ENCODE data around the gene FBXL14.

FBXL14 gene

DNA sequence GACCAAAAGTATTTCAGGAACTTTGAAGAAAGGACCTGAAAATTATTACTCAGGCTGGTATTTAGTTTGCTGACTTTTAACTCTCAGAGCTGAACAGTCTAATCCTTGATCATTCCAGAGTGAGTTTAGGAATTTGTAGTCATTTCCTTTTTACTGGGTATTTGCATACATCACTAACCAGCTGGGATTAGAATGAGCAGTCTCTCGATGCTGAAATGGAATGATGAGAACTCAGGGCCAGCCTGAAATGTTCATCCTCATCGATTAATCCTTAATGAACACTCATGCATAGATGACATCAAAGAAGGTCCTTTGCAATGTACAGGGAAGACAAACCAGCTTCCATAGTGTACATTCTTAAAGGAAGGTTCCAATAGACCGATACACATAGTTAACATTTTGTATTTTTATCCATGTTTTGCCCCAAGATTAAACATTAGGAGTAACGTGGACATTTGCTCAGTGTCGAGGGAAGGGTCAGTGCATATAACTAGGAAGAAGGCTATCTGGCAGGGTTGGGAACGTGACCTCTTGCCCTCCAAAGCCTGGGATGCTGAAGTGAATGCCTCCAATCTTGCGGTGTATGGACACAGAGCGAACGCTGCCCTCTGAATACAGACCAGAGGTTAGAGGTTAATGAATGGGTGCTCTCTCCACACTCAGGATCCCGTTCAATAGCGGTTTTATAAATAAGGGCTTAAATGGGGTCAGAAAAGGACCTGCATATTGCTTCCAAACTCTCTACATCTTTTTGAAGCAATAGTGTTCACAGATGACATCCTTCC is 14.5 kb downstream of the FBXL14 start:
- no peak overlapping the region for H3K4me3 ChIP-seq (ENCODE audit: low read length)
- 89% methylated on average over 11 of the region's 11 CpGs for WGBS
- H3K9me3 ChIP-seq (ENCODE audit: insufficient read depth, low read depth, low read length): no peaks in the 10 kb centered on the region

GRCh38 chr12:1576410-1577241 is 17.8 kb downstream of the FBXL14 start:
- Histone ChIP-seq H3K36me3 (ENCODE audit: insufficient read depth, low read length) (no peaks in the 10 kb centered on the region), H3K27me3 (ENCODE audit: insufficient read depth, low read length) (no peaks in the 10 kb centered on the region), H3K4me3 (ENCODE audit: low read length) (no peak overlapping the region), H3K9me3 (ENCODE audit: insufficient read depth, low read depth, low read length) (no peaks in the 10 kb centered on the region), H3K27ac (ENCODE audit: low read depth, low read length) (no peak overlapping the region), H3K9ac (ENCODE audit: low read depth, low read length) (no peak overlapping the region), H3K4me1 (ENCODE audit: insufficient read depth, low read length) (no peaks in the 10 kb centered on the region; the same call in 1 of the 2 replicates)
- WGBS: 85% methylated on average over 21 of the region's 21 CpGs

More for the DNA sequence above, 14.5 kb downstream of the FBXL14 start:
- no peak overlapping the region for H3K9ac ChIP-seq (ENCODE audit: low read depth, low read length)
- H3K36me3 ChIP-seq (ENCODE audit: insufficient read depth, low read length): no peaks in the 10 kb centered on the region
- H3K4me1 ChIP-seq (ENCODE audit: insufficient read depth, low read length): no peaks in the 10 kb centered on the region; the same call in 1 of the 2 replicates
- no peak overlapping the region for H3K27ac ChIP-seq (ENCODE audit: low read depth, low read length)
- peaks cover 22% of the 10 kb centered on the region for H3K27me3 ChIP-seq (ENCODE audit: insufficient read depth, low read length)

DNA sequence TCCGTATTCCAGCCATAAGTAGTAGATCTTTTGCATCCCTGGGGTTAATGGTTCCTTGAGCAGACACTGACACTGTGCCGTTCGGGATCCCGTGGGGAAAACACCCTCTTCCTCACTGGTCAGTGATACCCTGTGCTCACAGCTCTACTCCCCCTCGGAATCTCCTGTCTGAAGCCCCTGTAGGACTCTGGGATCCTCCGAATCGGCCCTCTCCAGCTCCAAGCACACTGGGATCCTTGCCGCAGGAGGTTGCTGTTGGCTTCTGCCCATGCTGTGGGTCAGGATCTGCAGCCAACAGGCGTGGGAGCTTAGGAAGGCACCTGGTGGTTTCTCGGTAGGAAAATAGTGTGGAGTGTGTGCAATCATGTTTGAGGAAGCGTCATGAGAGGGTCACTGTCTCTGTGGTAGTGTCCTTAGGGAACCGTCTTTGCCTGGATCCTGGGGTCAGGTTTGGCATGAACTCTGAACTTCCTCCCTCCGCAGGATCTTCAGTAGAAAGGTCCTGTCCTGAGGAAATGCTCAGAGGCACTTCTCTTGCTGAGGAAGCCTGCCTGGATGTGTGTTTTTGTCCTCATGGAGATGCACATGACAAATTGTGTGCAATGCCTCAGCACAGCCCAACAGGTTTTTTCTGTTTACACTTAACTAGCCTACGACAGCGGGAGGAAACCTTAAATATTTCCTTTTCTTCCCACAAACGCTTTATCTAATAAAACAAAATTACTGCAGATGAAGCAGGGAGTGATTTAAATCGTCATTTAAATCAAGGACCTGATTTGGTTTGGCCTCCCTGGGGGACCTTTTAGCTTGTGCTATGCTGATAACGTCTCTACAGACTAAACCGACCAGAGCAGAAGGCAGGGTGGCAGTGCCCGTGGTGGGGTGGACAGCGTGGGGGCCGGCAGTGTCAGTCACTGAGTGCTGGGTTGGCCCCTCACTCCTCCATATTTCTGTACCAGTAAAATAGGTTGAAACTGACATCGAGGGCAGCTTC is 18.7 kb downstream of the FBXL14 start:
- Histone ChIP-seq H3K36me3 (ENCODE audit: insufficient read depth, low read length) (no peaks in the 10 kb centered on the region), H3K4me3 (ENCODE audit: low read length) (no peak overlapping the region), H3K9ac (ENCODE audit: low read depth, low read length) (no peak overlapping the region), H3K9me3 (ENCODE audit: insufficient read depth, low read depth, low read length) (no peaks in the 10 kb centered on the region), H3K27ac (ENCODE audit: low read depth, low read length) (no peak overlapping the region), H3K4me1 (ENCODE audit: insufficient read depth, low read length) (no peaks in the 10 kb centered on the region; the same call in 1 of the 2 replicates), H3K27me3 (ENCODE audit: insufficient read depth, low read length) (no peaks in the 10 kb centered on the region)
- 85% methylated on average over 23 of the region's 23 CpGs for WGBS

GRCh38 chr12:1574865-1575259 is 19.5 kb downstream of the FBXL14 start:
- Histone ChIP-seq H3K27me3 (ENCODE audit: insufficient read depth, low read length) (no peaks in the 10 kb centered on the region), H3K36me3 (ENCODE audit: insufficient read depth, low read length) (no peaks in the 10 kb centered on the region), H3K9ac (ENCODE audit: low read depth, low read length) (no peak overlapping the region), H3K9me3 (ENCODE audit: insufficient read depth, low read depth, low read length) (no peaks in the 10 kb centered on the region), H3K27ac (ENCODE audit: low read depth, low read length) (no peak overlapping the region), H3K4me3 (ENCODE audit: low read length) (no peak overlapping the region), H3K4me1 (ENCODE audit: insufficient read depth, low read length) (no peaks in the 10 kb centered on the region)
- WGBS: 91% methylated on average over 1 of the region's 1 CpG

- no peaks in the 10 kb centered on the region for H3K36me3 ChIP-seq (ENCODE audit: insufficient read depth, low read length)
- no peaks in the 10 kb centered on the region for H3K27me3 ChIP-seq (ENCODE audit: insufficient read depth, low read length)
- no peak overlapping the region for H3K9ac ChIP-seq (ENCODE audit: low read depth, low read length)
- WGBS: 86% methylated on average over 15 of the region's 15 CpGs
- no peak overlapping the region for H3K4me3 ChIP-seq (ENCODE audit: low read length)
- no peaks in the 10 kb centered on the region for H3K9me3 ChIP-seq (ENCODE audit: insufficient read depth, low read depth, low read length)
- no peaks in the 10 kb centered on the region for H3K4me1 ChIP-seq (ENCODE audit: insufficient read depth, low read length)
- no peak overlapping the region for H3K27ac ChIP-seq (ENCODE audit: low read depth, low read length)
Measured at GRCh38 chr12:1573960-1574864, 20.2 kb downstream of the FBXL14 start.

DNA sequence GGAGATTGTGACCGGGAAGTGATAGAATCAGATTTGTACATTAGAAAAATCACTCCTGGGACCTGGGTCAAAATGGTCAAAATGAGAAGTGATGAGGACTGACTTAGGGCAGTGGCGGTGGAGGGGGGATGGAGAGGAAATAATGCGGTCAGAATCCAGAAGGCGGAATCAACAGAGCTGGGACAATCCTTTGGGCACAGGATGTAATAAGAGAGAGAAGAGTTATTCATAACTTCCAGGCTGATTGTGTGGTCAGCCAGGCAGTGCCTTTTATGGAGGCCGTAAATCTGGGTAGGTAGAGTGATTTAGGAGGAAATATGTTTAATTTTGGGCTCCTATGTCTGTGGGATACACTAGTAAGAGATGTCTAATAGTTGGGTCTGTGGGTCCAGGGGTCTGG is 21.6 kb downstream of the FBXL14 start:
- H3K36me3 ChIP-seq (ENCODE audit: insufficient read depth, low read length): no peaks in the 10 kb centered on the region
- 76% methylated on average over 5 of the region's 5 CpGs for WGBS

DNA sequence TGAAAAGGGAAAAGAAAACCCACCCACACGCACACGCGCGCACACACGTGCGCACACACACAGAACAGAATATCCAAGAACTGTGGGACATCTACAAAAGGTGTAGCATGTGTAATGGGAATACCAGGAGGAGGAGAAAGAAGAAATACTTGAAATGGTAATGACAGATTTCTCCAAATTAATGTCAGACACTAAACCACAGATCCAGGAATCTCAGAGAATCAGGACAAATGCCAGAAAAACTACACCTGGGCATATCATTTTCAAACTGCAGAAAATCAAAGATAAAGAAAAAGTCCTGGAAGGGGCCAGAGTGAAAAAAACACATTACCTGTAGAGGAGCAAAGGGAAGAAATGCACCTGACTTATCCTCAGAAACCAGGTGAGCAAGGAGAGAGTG is 26.5 kb downstream of the FBXL14 start:
- Histone ChIP-seq H3K4me1 (ENCODE audit: insufficient read depth, low read length) (0 out of 2 replicates have a peak, but pooled peaks cover 7% of the 10 kb centered on the region), H3K4me3 (ENCODE audit: low read length) (no peak overlapping the region), H3K9me3 (ENCODE audit: insufficient read depth, low read depth, low read length) (no peaks in the 10 kb centered on the region), H3K36me3 (ENCODE audit: insufficient read depth, low read length) (no peaks in the 10 kb centered on the region), H3K27ac (ENCODE audit: low read depth, low read length) (no peak overlapping the region), H3K27me3 (ENCODE audit: insufficient read depth, low read length) (no peaks in the 10 kb centered on the region), H3K9ac (ENCODE audit: low read depth, low read length) (no peak overlapping the region)
- no CpG with 5 or more reads among the region's 6 CpGs for WGBS

More for the DNA sequence above, 21.6 kb downstream of the FBXL14 start:
- no peaks in the 10 kb centered on the region for H3K9me3 ChIP-seq (ENCODE audit: insufficient read depth, low read depth, low read length)
- H3K4me1 ChIP-seq (ENCODE audit: insufficient read depth, low read length): no peaks in the 10 kb centered on the region
- no peak overlapping the region for H3K4me3 ChIP-seq (ENCODE audit: low read length)
- H3K9ac ChIP-seq (ENCODE audit: low read depth, low read length): no peak overlapping the region
- no peaks in the 10 kb centered on the region for H3K27me3 ChIP-seq (ENCODE audit: insufficient read depth, low read length)
- H3K27ac ChIP-seq (ENCODE audit: low read depth, low read length): no peak overlapping the region

DNA sequence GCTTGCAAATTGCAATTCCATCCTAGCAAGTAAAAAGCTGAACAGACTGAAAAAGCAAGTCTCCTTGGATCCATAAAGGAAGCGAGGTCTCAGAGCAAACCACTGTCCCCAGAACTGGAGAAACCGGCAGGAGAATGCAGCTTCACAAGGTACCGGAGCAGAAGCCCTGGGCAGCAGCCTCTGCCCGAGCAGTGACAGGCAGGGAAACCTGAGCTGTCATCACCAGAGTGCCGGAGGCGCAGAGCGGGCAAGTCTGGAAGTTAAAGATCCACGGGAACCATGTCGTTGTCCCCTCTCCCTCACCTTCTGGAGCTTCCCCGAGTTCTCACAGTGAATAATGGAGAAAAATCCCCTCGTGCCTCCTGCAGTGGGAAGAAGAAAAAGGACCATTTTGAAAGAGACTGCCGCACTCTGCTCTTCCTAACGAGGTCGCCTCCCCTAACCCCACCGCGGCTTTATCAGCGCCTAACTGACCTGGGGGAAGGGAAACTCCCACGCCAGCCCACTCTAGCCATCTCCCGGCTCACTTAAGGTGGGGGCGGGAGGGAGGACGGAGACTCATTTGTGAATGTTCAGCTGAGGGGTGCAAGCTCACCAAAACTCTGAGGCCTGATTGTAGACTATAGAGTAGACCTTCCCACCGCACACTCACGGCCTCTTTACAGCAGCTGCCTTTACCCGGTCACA is 27.8 kb downstream of the FBXL14 start:
- H3K27ac ChIP-seq (ENCODE audit: low read depth, low read length): no peak overlapping the region
- no peaks in the 10 kb centered on the region for H3K9me3 ChIP-seq (ENCODE audit: insufficient read depth, low read depth, low read length)
- no peak overlapping the region for H3K4me3 ChIP-seq (ENCODE audit: low read length)
- no peaks in the 10 kb centered on the region for H3K36me3 ChIP-seq (ENCODE audit: insufficient read depth, low read length)
- no peaks in the 10 kb centered on the region for H3K27me3 ChIP-seq (ENCODE audit: insufficient read depth, low read length)
- H3K9ac ChIP-seq (ENCODE audit: low read depth, low read length): no peak overlapping the region
- 53% methylated on average over 24 of the region's 24 CpGs for WGBS
- 0 out of 2 replicates have a peak, but pooled peaks cover 7% of the 10 kb centered on the region for H3K4me1 ChIP-seq (ENCODE audit: insufficient read depth, low read length)

DNA sequence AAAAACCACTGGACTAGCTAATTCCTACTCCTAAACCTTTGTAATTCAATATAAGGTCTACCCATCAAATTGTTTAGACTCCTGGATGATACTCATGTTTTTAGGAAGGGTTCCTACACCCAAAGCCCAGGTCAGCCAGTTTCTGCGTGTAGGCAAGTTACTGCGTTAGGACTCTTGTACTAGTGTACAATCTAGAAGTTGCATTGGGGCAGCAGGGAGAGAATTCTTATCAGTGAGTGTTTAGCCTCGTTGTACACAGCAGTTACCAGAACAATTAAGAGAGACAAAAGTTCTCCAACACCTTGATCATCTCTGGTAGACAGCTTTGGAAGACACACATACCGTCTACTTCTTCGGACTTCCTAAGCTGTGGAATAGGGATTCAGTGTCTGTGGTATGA is 29.2 kb downstream of the FBXL14 start:
- no peak overlapping the region for H3K4me3 ChIP-seq (ENCODE audit: low read length)
- H3K9me3 ChIP-seq (ENCODE audit: insufficient read depth, low read depth, low read length): no peaks in the 10 kb centered on the region
- H3K9ac ChIP-seq (ENCODE audit: low read depth, low read length): no peak overlapping the region
- 0 out of 2 replicates have a peak, but pooled peaks cover 7% of the 10 kb centered on the region for H3K4me1 ChIP-seq (ENCODE audit: insufficient read depth, low read length)
- H3K27ac ChIP-seq (ENCODE audit: low read depth, low read length): no peak overlapping the region
- no peaks in the 10 kb centered on the region for H3K27me3 ChIP-seq (ENCODE audit: insufficient read depth, low read length)
- WGBS: 98% methylated on average over 5 of the region's 5 CpGs
- H3K36me3 ChIP-seq (ENCODE audit: insufficient read depth, low read length): no peaks in the 10 kb centered on the region
